Bronchial epithelial cell (primary cell): ENCODE data around the gene SYS1. TPM values are rescaled to one million over a fixed set of nuclear protein-coding genes. Genes with fewer than 3 reads are reported as not detected.

Source experiments
- DNase-seq: peaks from one replicate; pipeline ENCODE4 v3.0.0-alpha.2; 2010; ENCODE audit warnings: low read depth
- FAIRE-seq: peaks from 2 replicates; lab custom pipeline; 2011; peaks lifted over from hg19 to GRCh38; lab: Jason Lieb, UNC
- H3K27me3 ChIP-seq: 2 replicates; pipeline ENCODE4 v1.5.1; 2011; ENCODE audit warnings: low read length; ENCODE audit not compliant: control insufficient read depth, insufficient read depth
- H3K36me3 ChIP-seq: 2 replicates; pipeline ENCODE4 v1.5.1; 2011; ENCODE audit warnings: low read length; ENCODE audit not compliant: control insufficient read depth, insufficient read depth
- H3K4me3 ChIP-seq: 2 replicates; pipeline ENCODE4 v1.5.1; 2011; ENCODE audit warnings: mild to moderate bottlenecking, low read depth, low read length, control low read depth
- total RNA-seq: library from RNA; depleted of rRNA; stranded (reverse); fragments of >200 nt; gene quantifications from 2 replicates; pipeline ENCODE4 v1.2.1, GENCODE V29; 2014
- TF ChIP-seq, protein P1 (sequence below): IDR thresholded peaks from 2 replicates; pipeline ENCODE4 v1.5.1; 2011; ENCODE audit warnings: mild to moderate bottlenecking, moderate library complexity, low read length, control low read depth, inconsistent platforms; ENCODE audit not compliant: insufficient read depth, severe bottlenecking

SYS1 gene
- total RNA-seq, 1 donor from 2014 or later: 17.9 TPM

DNA sequence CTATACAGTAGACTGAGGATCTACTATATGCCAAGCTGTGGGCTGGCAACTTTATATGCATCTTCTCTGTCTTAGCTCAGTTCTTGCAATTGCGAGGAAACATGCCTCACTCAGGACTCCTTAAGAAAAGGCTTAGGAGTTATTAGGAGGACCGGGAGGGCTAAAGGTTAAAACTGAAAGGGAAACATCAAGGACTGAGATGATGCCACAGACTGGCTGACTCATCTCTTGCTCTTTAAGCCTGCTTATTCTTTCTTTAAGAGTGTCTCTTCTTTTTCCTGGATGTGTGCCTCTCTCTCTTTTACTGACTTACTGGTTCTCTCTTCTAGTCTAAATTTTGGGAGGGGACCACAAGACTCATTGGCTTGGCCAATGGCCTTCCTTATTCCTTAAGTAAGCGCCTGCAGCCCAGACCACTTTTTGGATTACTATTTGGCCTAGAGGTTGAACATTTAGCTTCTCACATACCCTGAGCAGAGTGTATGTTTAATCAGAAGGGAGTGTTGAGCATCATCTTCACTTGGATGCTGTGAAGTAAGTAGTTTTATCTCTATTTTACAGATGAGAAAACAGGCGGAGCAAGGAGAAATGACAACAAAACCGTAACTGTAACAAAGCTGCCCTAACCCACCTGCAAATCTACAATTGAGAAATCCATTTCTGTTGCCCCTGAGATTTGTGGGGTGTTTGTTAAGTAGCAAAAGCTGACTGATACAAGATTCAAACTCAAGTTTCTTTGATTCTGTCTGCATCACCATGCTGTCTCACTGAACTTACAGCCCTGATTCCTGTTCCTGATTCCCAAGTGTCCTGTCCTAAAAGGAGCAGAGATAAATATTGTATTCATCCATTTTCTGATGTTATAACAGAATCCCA, 7.5 kb upstream of the SYS1 start:
- DNase-seq: peak; percentile 72
- FAIRE-seq: no peak
- Histone ChIP-seq H3K36me3 (no peaks in the 10 kb centered on the region), H3K27me3 (no peaks in the 10 kb centered on the region), H3K4me3 (no peak overlapping the region)
- TF ChIP-seq, protein P1, sequence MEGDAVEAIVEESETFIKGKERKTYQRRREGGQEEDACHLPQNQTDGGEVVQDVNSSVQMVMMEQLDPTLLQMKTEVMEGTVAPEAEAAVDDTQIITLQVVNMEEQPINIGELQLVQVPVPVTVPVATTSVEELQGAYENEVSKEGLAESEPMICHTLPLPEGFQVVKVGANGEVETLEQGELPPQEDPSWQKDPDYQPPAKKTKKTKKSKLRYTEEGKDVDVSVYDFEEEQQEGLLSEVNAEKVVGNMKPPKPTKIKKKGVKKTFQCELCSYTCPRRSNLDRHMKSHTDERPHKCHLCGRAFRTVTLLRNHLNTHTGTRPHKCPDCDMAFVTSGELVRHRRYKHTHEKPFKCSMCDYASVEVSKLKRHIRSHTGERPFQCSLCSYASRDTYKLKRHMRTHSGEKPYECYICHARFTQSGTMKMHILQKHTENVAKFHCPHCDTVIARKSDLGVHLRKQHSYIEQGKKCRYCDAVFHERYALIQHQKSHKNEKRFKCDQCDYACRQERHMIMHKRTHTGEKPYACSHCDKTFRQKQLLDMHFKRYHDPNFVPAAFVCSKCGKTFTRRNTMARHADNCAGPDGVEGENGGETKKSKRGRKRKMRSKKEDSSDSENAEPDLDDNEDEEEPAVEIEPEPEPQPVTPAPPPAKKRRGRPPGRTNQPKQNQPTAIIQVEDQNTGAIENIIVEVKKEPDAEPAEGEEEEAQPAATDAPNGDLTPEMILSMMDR: no peak

DNA sequence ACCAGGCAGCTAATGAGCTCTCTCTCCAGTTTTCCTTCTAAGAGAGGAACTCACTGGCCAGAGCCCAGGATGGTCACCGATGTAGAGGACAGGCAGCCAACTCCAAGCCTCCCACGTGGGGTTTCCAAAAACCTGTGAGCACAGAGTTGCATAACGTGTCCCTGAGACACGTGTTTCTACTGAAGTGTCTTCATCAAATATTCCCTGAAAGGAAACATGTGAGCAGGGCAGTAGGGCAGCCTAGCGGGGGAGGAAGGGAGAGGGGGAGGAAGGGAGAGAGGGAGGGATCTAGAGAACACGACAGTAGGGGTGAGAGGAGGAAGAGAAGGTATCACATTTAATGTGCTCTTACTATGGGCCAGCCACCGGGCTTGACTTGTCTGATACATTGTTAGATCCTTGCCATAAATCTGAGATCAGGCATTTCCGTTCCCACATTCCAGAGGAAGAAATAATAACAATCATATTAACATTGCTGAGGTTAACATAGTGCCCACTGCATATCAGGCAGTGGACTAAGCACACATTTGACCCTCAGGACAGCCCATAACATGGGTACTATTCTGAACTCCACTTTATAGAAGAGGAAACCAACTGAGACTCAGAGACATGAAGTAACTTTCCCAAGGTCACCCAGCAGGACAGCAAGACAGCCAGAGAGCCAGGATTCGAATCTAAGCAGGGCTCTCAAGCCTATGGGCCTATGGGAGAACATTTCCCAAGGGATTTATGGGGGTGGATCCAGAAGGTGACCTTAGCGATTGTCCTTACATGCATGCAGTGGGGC, 4.5 kb upstream of the SYS1 start:
- DNase-seq: peak; percentile 67
- Histone ChIP-seq H3K4me3 (no peak overlapping the region), H3K27me3 (no peaks in the 10 kb centered on the region), H3K36me3 (no peaks in the 10 kb centered on the region)
- FAIRE-seq: no peak
- TF ChIP-seq, protein P1: no peak

DNA sequence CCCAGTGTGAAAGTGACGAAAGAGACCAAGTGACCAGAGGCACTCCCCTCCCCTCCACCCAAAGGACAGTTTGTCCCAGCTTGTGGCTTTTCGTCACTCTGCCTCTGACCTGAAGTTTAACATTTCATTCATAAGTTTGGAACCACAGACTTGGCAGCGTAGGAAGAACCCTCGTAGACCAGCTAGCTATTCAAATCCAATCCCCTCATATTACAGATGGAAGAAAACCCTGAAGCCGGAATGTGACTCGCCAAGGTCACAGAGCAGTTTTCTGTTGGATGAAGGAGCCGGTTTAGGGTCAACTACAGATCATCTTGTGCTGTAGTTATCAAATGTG, 3.9 kb upstream of the SYS1 start:
- TF ChIP-seq, protein P1: no peak
- FAIRE-seq (no peak), DNase-seq (no peak)
- Histone ChIP-seq H3K27me3 (no peaks in the 10 kb centered on the region), H3K4me3 (no peak overlapping the region), H3K36me3 (no peaks in the 10 kb centered on the region)

DNA sequence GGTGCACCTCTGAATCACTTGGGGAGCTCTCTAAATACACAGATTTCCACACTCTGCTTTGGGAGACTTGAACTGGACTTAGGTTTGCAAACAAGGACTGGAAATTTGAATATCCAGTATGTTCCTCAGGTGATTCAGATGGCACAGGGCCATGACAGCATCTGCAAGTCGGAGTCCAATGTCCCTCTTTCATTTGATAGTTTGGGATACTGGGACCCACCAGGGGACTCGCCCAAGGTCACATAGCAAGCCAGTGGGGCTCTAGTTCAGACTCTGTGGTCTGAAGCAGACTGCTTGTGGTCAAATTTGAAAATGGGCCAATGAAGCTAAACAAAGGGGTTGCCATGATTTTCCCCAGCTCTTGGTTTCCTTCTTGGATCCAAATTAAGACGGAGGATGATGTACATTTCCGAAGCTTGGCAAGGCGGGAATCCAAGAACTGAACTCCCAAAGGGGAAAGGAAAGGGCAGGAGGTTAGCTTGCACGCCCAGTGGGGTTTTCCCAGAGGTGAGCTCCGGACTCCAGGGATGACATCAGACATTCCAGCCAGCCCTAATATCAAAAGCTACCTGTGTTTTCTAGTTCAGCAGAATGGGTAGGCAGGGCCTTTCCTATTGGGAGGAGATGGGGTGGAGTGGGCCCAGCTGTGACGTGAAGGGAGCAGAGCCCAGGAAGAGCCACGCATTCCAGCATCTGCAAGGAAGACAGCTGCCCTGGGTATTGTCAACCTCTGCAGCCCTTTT, 3.4 kb upstream of the SYS1 start:
- Histone ChIP-seq H3K4me3 (no peak overlapping the region), H3K27me3 (no peaks in the 10 kb centered on the region), H3K36me3 (no peaks in the 10 kb centered on the region)
- FAIRE-seq: no peak
- DNase-seq: peak; percentile 84
- TF ChIP-seq, protein P1: no peak

DNA sequence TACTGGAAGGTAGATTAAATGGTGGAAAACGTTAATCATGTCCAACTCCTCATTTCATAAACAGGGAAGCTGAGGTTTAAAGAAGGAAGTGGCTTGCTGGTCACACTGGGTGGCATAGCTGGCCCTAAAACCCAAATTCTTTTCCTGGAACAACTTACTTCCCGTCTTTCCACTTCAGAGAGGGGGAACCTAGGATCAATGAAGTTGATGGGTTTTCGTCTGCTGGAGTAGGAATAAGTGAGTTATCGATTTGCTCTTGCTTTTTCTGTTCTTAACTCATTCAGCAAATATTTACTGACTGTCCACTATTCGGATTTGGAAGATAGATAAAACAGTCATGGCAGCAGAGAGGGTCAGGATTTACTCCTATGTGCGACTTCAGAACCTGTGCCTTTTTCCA, 1.2 kb upstream of the SYS1 start:
- H3K27me3 ChIP-seq: no peaks in the 10 kb centered on the region
- DNase-seq (no peak), FAIRE-seq (no peak)
- TF ChIP-seq, protein P1: no peak
- no peak overlapping the region for H3K4me3 ChIP-seq
- peaks cover 3% of the 10 kb centered on the region for H3K36me3 ChIP-seq
